Endometrium (tissue), 2 donors: ENCODE results near the gene FAN1.
"Not testable (repeated sequence)": the region's sequence is repeated elsewhere in the genome, so short reads cannot be mapped to it uniquely, and the experiment has no call there.

ENCODE experiments used
- FAIRE-seq: peaks from 2 replicates; lab custom pipeline; 2012; peaks lifted over from hg19 to GRCh38; lab: Jason Lieb, UNC
- donor health status: control.
- donor health status: control.

FAN1 gene

GRCh38 chr15:30903497-30904187 is at the start of gene FAN1:
Gene FAN1, plus strand, starts transcription at chr15:30903915. Its CDS starts 749 bp downstream, at chr15:30904664.
- peak; percentile 81 for FAIRE-seq

- no peak for FAIRE-seq
Observed at GRCh38 chr15:30859091-30859874, 44.4 kb upstream of the FAN1 start.

DNA sequence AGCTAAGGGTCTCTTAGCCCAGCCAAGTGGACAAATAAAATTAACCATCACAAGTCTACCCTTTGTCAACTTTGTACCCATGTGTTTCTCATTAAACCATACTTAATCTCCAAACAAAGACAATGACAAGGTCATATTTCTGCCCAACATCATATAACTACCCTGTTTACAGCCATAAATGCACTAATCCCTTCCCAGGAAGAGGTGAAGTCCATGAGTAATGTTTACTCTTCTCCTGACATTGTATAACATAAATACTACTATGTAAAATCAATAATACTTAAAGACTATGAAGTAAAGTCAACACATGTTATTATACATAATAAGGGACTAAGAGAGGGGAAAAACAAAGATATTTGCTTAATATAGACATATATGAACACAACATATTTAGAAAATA is 38.5 kb upstream of the FAN1 start:
- no peak for FAIRE-seq

GRCh38 chr15:30870681-30871080 is 33.0 kb upstream of the FAN1 start:
- no peak for FAIRE-seq

- no peak for FAIRE-seq
Observed at GRCh38 chr15:30872341-30872748, 31.4 kb upstream of the FAN1 start.

DNA sequence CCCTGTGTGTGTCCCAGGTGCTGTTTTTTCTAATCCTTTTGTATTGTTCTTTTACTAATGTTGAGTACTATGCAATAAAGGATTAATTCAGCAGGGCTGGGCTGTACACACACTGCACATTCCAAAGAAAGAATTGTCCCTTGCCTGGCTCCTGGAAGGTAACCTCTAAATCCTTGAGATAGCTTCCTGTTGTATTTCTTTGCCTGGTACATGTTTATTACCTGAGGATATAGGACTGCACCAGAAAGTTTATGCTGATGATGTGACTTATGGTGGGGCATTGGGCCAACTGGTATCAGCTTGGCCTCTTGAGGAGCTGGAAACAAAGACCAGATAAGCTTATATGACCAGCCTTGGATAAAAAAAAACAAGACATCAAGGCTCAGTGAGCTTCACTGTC is 26.6 kb upstream of the FAN1 start:
- no peak for FAIRE-seq

DNA sequence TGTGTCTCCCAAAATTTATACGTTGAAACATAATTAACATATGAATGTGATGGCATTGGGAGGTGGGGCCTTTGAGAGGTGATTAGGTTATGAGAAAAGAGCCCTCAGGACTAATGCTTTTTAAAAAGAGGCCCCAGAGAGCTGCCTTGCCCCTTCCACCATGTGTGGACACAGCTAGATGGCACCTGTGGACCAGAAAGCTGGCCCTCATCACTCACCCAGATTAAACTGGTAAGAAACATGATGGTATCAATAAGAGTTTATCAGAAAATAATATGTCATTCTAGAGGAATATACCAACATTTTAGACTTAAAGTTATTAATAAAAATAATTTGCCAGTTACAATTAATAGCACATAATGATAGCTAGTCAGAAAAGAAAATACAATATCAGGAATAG is 25.2 kb upstream of the FAN1 start:
- FAIRE-seq: no peak

GRCh38 chr15:30882849-30883433 is 20.8 kb upstream of the FAN1 start:
- no peak for FAIRE-seq

DNA sequence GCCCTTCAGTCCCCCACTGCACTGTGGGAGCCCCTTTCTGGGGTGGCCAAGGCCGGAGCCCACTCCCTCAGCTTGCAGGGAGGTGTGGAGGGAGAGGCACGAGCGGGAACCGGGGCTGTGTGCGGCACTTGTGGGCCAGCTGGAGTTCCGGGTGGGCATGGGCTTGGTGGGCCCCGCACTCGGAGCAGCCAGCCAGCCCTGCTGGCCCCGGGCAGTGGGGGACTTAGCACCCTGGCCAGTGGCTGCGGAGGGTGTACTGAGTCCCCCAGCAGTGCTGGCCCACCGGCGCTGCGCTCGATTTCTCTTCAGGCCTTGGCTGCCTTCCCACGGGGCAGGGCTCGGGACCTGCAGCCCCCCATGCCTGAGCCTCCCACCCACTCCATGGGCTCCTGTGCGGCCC is 20.0 kb upstream of the FAN1 start:
- FAIRE-seq: not testable (repeated sequence)

- FAIRE-seq: no peak
Observed at GRCh38 chr15:30885814-30886213, 17.9 kb upstream of the FAN1 start.

GRCh38 chr15:30889196-30889595 is 14.5 kb upstream of the FAN1 start:
- FAIRE-seq: no peak

DNA sequence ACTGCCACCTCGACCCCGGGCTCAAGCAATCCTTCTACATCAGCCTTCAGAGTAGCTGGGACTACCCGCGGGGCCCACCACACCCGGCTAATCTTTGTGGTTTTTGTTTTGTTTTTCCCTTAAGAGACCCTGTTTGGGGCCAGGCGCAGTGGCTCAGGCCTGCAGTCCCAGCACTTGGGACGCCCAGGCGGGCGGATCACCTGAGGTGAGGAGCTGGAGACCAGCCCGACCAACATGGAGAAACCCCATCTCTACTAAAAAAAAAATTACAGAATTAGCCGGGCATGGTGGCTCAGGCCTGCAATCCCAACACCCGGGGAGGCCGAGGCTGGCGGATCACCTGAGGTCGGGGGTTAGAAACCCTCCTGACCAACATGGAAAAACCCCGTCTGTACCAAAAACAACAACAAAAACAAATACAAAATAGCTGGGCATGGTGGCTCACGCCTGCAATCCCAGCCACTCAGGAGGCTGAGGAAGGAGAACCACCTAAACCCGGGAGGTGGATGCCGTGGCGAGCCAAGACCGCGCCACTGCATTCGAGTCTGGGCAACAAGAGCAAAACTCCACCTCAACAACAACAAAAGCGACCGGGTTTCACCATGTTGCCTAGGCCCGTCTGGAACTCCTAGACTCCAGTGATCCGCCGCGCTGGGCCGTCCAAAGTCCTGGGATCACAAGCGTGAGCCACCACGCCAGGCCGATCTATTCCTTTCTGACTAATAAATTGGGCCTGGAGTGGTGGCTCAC is 8.1 kb upstream of the FAN1 start:
- FAIRE-seq: no peak

- no peak for FAIRE-seq
Observed at GRCh38 chr15:30896211-30896606, 7.5 kb upstream of the FAN1 start.

DNA sequence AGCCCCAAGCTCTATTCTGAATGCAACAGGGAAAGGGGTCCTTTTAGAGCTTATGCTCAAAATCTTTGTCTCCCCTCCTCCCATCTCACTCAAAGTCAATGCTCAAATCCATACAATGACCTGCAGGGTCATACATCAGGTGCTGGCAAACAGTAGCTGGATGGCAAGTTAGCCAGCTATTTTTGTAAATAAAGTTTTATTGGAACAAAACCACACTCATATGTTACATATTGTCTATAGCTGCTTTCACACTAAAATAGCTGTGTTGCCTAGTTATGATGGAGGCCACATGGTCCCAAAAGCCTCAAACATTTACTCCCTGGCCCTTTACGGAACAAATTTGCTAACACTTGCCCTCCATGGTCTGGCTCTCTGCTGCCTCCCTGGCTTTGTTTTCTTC is 1.8 kb upstream of the FAN1 start:
- no peak for FAIRE-seq

DNA sequence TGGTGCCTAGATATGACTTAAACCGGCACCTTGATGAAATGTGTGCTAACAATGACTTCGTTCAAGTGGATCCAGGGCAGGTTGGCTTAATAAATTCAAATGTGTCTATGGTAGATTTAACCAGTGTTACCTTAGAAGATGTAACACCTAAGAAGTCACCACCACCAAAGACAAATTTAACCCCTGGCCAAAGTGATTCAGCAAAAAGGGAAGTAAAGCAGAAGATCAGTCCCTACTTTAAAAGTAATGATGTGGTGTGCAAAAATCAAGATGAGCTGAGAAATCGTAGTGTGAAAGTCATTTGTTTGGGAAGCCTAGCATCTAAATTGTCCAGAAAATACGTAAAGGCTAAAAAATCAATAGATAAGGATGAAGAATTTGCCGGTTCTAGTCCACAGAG is 1.1 kb downstream of the FAN1 start:
- no peak for FAIRE-seq

- FAIRE-seq: no peak
Observed at GRCh38 chr15:30905821-30906220, 2.1 kb downstream of the FAN1 start.

GRCh38 chr15:30906366-30906765 is 2.7 kb downstream of the FAN1 start:
- FAIRE-seq: no peak

DNA sequence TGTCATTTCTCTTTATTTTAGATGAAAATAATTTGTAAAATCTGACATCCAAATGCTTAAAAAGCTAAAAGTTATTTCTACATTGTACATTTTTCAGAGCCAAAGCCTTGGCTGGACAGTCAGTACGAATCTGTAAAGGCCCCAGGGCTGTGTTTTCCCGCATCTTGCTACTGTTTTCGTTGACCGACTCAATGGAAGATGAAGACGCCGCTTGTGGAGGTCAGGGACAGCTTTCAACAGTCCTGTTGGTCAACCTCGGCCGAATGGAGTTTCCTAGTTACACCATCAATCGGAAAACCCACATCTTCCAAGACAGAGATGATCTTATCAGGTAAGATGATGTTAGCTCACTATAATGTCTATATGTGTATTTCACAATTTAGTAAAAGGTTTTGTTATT is 10.0 kb downstream of the FAN1 start:
- no peak for FAIRE-seq

DNA sequence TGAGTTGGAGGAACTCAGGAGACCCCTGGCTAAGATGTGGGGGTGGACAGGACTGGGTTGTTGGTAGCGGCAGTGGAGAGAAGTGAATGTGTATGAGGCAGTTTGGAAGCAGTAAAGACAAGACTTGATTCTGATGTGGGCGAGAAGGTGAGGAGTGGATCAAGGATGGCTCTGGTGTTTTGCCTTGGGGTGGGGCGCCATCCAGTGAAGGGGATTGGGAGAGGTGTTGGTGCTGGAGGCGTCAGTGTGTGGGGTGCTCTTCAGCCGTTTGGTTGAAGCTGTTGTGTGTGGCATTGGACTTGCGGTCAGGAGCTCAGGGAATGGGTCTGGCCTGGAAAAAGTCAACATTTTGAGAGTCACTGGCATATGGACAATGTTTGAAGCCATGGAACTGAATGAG is 13.3 kb downstream of the FAN1 start:
- FAIRE-seq: no peak

DNA sequence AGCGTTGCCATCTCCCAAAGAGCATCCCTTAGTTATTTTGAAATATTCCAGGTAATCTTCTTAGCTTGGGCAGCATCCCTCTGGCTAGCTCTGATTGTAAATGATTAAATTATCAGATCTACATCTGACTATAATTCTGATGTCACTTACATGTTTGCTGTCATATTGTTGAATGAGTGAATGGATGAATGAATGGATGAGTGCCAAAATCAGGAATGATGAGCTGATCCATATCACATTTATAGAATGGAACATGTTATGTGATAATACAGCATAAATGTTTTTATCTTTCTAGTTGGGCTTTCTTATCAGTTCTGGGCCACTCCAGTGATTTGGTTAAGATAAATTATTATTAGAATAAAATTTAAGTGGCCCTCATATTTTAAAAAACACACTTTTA is 14.0 kb downstream of the FAN1 start:
- no peak for FAIRE-seq

GRCh38 chr15:30918366-30918765 is 14.7 kb downstream of the FAN1 start:
- no peak for FAIRE-seq

DNA sequence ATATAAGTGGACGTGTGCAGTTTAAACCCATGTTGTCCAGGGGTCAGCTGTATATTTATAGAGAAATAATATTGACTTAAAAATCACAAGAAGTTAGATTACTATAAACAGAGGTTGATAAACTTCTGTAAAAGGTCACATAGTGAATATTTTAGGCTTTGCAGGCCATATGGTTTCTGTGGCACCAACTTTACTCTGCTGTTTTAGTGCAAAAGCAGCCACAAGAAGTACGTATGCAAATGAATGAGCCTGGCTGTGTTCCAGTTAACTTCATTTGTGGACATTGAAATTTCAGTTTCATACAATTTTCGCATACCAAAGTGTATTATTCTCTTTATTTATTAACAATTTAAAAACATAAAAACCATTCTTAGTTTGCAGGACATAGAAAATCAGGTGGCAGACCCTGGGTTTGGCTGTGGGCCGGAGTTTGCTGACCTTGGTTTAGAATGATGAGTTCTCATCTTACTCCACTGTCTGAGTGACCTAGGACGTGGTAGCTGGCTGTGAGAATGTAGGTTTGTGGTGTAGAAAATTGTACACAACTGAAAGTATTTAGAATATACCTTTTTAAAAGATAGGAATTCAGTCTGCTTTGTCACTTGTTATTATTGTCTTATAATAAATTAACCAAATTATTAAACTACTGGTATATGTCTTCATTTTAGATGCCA is 16.3 kb downstream of the FAN1 start:
- no peak for FAIRE-seq
